ENCODE measurements around the gene PSMC3. TPM values are rescaled to one million over a fixed set of nuclear protein-coding genes. Genes with fewer than 3 reads are reported as not detected.
A peak's percentile ranks its signal among the peaks of the same experiment; 100 is the strongest.

Gene PSMC3
- total RNA-seq, 1 donor from 2014 or later = 186 TPM

DNA sequence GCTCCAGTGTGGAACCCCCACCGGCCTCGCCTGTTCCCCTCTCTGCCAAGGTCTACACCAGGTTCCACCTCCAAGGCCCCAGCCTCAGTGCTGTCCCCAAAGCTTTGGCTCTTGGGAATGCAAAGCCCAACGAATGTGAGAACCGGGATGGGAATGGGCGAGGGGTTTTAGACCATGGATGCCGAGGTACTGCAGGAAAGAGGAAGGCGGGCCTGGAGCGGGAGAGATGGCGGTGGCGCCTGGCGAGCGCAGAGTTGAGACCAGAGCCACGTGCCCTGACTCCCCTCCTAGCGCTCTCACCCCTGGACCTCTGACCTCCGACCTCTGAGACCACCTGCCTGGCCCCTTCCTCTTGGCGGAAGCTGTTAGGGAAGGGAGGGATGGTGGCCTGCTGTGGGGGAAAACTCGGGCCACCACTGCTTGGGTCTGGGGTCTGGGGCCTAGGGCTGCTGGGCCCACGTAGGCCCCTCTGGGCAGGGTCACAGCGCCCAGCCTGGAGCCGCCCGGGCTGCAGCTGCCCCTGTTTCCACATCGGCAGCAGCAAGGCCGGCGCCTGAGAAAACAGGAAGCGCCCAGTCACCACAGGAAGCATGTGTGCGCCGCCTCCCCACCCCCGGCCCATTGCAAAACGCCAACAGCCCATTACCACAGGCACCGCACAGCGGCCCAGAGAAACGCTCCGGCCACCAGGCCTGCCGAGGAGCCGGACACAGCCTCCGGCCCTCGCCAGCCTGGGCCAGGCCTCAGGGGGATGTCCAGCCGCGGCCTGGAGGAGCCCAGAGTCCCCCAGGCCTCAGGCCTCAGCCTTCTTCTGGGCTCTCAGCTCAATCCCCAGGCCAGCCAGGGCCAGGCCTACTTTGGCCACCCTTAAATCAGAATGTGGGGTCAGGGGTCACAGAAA is 31.7 kb downstream of the PSMC3 start:
- no peak for DNase-seq (ENCODE audit: low read depth)

DNA sequence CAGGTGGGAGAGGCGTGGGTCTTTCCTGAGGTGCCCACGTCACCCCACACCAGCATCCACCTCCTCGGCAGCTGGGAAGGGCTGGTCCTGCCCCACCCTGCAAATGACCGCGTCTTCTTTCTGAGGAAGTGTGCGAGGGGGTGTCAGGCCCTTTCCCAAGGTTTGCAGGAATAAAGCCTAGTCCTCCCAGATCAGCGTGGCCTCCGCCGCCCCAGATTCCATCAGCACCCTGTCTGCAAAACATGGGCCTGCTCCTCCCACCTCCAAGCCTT is 32.3 kb downstream of the PSMC3 start:
- no peak for DNase-seq (ENCODE audit: low read depth)

DNA sequence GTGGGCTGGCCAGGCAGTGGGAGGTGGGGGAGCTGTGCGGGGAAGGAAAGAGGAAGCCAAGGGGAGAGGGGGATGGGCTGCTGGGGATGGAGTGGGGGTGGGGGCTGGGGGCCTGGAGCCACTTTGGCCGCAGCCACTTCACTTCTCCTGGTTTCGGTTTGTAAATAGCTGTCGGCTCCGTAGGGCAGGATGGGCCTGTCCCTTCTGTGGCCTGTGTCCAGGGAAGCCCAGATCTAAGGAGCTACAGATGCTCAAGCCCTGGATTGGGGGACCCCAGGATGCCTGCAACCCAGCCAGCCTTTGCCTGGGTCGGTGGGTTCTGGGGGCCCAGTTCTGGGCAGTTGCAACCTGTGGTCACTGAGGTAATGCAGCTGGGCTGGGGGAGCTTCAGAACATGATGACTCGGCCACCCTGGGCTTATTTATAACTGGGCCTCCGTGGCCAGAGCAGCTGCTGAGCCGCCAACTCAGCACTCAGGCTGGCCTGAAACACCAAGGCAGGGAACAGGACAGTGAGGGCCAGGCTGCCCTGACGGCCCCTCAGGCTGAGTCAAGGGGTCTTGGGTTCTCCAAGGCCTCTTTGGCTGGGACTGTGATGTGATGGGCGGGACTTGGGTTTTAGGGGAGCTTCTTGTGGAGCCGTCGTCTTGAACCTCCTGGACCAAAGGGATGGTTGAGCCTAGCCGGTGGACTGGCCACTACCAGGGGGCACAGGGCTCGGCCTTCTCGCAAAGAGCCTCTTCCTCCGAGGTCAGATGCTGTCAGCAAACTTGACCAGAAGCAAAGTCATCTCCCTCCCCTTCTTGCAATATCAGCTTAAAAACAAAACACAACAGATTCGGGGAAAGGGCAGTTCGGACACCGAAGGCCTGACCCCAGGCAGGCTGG is 32.8 kb downstream of the PSMC3 start:
- DNase-seq (ENCODE audit: low read depth) = peak; percentile 32

DNA sequence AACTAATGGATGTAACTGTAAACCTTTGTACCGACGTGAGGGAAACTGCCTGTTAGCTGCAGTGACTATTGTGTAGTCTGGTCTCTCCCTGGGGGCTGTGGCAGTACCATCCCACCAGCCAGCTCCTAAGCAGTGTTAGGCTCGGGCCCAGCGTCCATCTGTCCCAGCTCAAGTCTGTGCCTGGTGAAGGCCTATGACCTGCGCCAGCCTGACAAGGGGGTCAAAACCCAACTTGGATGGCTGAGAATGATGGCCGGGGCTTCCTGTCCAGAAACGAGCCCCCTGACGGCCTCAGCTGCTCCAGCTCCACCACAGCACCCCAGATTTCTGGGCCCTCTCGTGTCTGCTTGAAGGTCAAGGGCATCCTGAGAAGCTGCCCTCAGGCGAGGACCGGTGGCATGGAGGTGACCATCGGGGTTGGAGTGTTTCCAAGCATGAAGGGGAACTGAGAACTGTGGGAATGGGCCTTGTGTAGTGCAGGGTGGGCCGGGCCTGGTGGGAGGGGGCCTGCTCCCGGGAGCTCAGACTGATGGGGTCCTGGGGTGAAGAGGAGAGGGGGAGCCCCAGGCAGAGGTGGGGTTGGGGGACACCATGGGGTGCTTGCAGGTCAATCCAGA is 33.6 kb downstream of the PSMC3 start:
- DNase-seq (ENCODE audit: low read depth) = no peak

DNA sequence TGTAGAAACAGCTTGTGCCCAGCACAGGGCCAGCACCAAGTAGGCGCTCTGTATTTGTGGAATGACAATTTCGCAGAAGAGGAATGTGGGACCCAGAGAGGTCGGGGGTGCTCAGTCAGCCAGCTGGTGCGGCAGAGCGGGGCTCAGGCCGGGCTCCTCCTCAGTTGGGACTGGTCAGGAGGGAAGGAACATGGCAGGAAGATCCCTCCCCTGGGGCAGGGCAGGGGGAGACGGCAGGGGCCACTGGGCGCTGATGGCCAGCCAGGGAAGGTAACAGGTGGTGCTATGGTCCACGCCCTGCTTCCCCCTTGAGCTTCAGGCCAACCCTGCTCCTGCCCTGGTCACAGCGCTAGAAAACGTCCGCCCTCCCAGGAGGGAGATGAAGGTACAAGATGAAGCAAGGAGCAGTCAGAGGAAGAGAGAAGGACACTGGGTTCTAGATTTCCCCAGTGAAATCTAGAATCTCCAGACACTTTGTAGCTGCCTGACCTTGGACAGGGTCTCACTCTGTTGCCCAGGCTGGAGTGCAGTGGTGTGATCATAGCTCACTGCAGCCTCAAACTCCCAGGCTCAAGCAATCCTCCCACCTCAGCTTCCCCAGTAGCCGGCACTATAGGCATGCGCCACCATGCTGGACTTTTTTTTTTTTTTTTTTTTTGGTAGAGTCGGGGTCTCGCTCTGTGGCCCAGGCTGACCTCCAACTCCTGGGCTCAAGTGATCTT is 34.4 kb downstream of the PSMC3 start:
- DNase-seq (ENCODE audit: low read depth) = no peak

DNA sequence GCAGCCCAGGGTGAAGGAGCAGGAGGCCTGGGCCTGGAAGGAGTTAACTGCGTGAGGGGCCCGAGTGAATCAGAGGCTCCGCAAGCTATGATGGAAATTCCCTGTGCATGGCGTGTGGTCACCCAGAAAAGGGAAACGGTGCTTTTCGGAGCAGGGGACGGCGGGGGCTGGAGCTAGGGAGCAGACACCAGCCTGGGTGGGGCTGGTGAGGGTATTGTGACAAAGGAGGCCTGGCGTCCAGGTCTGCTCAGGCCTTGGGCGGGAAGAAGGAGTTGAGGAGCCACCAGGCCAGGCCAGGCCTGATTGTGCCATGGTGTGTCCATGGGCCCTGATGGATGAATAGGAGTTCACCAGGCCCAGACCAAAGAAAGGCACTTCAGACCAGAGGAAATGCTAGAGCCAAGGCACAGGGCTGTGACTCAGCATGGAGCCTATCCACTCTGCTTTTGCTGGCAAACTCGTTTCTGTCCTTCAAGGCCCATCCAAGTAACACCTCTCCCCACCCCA is 35.1 kb downstream of the PSMC3 start:
- no peak for DNase-seq (ENCODE audit: low read depth)

DNA sequence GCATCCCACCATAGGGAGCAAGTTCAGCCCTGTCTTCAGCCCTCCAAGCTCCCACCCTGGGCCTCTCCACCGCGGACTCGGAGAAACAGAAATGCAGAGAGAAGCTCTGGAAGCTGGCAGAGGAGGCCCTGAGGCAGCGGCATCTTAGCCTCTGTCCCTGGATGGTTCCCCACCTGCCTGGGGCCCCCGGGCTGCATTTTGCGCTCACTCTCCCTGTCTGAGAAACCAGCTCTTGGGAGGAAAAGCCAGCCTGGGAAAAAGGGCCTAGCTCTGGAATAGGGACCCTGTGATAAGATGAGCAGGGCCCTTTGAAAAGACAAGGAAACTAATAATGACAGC is 35.8 kb downstream of the PSMC3 start:
- no peak for DNase-seq (ENCODE audit: low read depth)

DNA sequence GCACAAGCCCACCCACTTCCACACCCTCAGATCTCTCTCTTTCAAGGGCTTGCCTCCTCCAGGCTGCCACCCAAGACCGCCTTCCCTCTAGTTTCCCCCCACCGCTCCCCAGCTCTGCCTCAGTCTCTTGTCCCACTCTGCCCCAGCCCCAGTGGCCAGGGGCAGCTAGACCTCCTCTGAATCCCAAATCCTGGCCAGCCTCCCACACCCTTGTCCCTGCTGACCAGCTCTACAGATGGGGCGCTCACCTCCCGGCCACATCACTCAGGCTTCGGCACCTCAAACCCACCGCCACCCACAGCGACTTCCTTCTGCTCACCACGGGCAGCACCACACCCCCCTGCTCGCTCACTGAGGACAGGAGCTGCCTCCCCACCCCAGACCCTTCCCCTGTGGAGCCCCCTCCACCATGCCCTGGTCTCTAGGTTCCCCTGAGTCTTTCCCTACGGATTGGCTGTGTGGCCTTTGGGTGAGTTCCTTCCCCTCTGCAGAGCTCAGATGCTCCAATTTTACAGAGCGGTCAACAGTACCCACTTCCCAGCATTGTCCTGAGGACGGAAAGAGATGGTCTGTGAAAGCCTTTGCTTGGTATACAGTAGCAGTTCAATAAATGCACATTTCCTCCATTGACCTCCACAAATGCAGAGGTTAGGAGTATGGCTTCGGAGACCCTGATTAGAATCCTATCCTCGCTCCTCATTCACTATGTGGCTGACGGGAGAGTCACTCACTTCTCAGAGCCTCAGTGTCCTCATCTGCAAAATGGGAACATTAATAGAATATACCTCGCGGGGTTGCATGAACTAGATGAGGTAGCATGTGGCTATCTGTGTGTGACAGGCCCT is 36.4 kb downstream of the PSMC3 start:
- DNase-seq (ENCODE audit: low read depth) = no peak

DNA sequence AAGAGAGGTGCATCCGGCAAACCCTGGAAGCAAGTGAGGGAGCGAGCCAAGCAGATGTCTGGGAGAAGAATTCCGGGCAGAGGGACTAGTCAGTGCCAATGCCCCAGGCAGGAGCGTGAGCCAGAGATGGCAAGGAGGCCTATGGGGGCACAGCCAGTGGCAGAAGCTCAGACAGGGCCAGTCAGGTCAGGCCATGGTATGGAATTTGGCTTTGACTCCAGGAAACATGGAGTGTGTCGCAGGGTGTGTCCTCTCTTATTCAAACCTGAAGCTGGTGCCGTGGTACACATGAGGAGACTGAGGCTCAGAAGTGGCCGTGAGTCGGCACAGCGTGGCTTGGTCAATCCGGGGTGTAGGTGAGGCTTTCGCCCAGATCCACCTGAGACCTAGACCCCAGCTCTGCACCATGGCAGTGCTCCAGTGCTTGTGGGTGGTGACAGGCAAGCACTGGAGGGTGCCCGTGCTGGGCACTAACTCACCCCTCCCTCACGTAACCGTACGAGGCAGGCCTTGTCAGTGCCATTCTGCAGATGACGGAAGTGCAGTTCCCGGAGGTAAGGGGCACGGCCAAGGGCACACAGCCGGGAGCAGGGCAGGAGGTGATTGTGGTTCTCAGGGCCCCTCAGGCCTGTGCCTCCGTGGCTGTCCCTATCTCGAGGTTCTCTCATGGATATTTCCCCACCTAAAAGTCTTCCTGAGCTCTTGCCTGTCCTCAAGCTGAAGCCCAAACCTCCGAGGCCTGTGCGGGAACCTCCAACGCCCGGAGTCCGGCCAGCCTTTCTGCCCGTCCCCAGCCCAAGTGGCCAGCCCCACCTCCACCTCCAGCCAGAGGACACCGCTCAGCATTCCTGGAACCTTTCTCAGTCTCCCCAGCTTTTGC is 37.3 kb downstream of the PSMC3 start:
- DNase-seq (ENCODE audit: low read depth) = no peak

DNA sequence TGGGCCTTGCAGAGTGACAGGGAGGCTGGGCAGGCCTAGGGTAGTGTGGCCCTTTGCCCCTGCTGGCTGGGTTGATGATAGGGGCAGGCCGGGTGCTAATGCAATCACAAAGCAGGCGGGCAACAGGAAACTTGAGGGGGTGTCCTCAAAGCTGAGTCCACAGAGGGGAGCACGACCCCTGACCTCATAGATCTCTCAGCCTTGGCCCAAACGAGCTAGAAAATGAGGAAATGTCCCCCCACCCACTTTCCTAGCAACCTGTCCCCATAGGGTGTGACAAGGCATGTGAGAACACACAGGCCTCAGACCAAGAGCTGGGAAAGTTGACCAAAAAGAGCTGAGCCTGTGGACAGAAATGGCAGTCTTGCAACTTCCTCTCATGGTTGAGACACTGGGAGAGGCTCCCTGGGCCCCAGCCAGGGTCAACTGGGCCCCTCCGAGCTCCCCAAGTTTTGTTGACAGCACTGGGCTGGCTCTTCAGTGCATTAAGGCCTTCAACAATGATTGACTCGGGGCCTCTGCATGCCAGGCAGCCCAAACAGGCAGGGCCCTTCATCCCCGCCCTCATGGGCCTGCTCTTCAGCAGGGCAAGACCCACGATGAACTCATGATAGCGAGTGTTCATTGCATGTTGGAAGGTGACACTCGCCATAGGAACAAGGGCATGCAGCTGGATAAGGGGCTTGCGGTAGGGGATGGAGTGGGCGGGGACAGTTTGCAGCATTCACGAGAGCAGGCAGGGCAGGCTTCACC is 38.1 kb downstream of the PSMC3 start:
- no peak for DNase-seq (ENCODE audit: low read depth)

DNA sequence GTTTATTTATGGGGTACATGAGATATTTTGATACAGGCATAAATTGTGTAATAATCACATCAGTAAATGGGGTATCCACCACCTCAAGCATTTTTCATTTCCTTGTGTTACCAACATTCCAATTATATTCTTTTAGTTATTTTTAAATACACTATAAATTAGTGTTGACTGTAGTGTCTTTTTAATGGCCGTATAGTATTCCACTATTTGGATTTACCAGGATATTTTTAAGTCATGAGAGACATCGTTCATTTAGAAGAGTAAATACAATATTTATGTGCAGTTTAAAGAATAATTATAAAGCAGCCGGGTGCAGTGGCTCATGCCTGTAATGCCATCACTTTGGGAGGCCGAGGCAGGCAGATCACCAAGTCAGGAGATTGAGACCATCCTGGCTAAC is 41.7 kb downstream of the PSMC3 start:
- no peak for DNase-seq (ENCODE audit: low read depth)

DNA sequence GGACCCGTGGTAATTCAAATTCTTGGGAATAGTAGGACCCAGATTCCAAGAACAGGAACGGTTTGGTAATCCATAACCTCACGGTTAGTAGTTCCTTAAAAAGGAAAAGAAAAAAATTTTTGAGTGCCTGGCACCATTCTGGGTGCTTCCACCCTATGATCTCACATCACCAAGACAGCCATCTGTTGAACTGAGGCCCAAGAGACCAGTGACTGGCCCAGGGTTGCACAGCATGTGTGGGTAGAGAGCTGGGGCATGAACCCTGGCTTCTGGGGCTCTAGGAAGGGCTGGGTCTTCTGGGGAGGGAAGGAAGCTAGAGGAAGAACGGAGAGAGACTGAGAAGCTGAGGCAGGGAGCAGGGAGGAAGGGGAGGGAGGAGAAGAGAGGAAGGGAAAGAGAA is 43.2 kb downstream of the PSMC3 start:
- DNase-seq (ENCODE audit: low read depth) = no peak

DNA sequence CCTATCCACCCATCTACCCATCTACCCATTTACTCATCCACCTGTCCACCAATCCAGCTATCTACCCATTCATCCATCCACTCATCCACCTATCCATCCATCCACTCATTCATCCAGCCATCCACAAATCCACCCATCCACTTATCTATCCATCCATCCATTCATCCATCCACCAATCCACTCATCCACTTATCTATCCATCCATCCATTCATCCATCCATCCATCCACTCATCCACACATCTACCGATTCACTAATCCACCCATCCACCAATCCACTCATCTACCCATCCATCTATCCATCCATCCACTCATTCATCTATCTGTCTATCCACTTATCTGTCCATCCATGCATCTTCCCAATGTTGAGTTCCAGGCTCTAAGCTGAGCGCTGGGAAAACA is 46.2 kb downstream of the PSMC3 start:
- no peak for DNase-seq (ENCODE audit: low read depth)

DNA sequence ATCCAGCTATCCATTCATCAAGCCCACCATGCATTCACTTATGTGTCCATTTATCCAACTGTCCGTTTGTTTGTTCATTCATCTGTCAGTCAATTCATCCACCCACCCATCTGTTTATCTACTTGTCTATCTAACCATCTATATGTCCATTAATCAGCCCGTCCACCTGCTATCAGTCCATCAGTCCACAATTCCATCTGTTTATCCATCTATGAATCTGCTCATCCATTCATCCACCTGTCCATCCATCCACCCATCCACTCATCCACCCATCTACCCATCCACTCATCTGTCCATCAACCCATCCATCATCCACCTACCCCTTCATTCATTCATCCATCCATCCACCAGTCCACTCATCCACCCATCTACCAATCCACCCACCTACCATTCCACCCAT is 46.9 kb downstream of the PSMC3 start:
- no peak for DNase-seq (ENCODE audit: low read depth)

DNA sequence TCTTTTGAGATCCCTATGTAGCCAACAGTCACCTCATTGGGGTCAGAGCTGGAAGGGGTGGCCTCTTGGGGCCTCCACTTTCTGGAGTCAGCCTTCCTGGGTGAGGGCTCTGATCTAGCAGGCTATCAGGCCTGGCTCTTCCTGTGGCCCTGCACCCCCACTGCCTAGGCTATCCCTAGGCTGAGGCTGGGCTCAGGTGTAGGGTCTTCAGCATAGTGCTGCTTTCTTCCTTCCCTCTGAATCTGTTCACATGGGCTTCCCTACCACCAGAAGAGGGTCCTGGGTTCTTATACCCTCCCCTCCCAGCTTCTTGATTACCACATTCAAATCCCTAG is 47.4 kb downstream of the PSMC3 start:
- no peak for DNase-seq (ENCODE audit: low read depth)

DNA sequence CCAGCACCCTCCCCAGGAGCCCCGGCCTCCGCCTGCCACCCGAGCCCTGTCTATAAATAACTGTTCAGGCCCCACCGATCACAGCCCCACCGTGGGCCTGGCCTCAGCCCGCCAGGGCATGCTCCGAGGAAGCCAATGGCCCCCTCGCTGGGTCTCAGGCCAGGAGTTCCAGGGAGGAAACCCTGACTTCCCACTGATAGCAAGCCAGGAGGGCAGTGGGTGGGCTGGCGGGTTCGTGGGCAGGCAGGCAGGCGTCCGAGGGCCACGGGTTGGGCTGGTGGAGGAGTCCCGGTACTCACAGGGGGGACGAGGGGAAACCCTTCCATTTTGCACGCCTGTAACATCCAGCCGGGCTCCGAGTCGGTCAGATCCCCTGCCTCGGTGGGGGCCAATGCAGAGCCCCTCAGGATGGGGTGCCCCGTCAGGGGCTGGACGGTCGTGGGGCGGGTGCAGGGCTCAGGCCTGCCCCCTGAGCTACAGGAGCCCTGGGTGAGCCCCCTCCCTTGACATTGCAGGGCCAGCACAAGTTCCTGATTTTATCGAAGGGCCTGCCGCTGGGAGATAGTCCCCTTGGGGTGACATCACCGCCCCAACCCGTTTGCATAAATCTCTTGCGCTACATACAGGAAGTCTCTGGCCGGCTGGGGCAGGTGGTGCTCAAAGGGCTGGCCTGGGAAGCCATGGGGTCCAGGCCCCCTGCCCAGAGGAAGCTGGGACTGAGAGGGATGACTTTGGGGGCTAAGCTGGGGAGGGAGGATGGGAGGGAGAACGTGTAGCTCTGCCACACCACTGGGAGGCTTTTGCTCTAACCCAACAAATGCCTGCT is 48.0 kb downstream of the PSMC3 start, which contains the start of gene SPI1:
Gene SPI1, minus strand, starts transcription at position 538 of the 826 bp plus-strand sequence. Its CDS starts 194 bp downstream, at position 344.
- no peak for DNase-seq (ENCODE audit: low read depth)

DNA sequence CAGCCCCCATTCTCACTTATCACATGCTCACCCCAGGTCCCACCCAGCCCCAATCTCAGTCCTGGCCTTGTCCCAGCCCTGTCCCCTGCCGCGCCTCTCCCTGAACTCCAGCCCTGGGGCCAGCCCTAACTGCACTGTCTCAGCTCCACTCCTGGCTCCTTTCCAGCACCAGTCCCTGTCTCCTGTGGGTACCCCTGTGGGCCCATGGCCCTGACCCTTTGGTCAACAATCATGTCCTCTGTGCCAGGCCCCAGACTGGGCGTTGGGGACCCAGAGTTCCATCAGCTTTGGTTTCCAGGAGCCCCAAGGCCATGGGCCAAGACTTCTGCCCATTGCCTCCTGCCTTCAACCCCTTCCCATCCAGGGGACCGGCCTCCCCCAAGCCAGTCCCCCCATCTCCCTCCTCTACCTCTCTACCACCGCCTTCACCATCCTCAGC is 48.6 kb downstream of the PSMC3 start:
- no peak for DNase-seq (ENCODE audit: low read depth)
